Brain microvascular endothelial cell (primary cell): ENCODE data around the gene AKR7A2.

Source experiments
- DNase-seq: peaks from one replicate; pipeline ENCODE4 v3.0.0-alpha.2; 2020
- H3K27ac ChIP-seq: fragments of 250-450 bp; sonication (Bioruptor Pico); 2 replicates; pipeline ENCODE4 v1.5.1; 2020; ENCODE audit warnings: mild to moderate bottlenecking, moderate library complexity
- H3K27me3 ChIP-seq: fragments of 250-450 bp; sonication (Bioruptor Pico); replicated peaks from 2 replicates; pipeline ENCODE4 v1.5.1; 2020; ENCODE audit warnings: mild to moderate bottlenecking
- H3K36me3 ChIP-seq: fragments of 250-450 bp; sonication (Bioruptor Pico); replicated peaks from 2 replicates; pipeline ENCODE4 v1.5.1; 2020; ENCODE audit warnings: mild to moderate bottlenecking
- H3K4me3 ChIP-seq: 2 replicates; pipeline ENCODE4 v1.5.1; 2011; ENCODE audit warnings: low read depth, mild to moderate bottlenecking, control low read depth, low read length, moderate library complexity
- in situ Hi-C: cut with HindIII; loops from 2 replicates; pipeline ENCODE4 v1.10.0; 2017; ENCODE audit warnings: low sequenced_read_pairs, low pct_ligation_motif_present
- TF ChIP-seq, protein P1 (sequence below): IDR thresholded peaks from 2 replicates; pipeline ENCODE4 v1.5.1; 2011; ENCODE audit warnings: low read depth, mild to moderate bottlenecking, moderate library complexity, low read length, control low read depth, inconsistent platforms; ENCODE audit errors: missing control alignments

The AKR7A2 gene

DNA sequence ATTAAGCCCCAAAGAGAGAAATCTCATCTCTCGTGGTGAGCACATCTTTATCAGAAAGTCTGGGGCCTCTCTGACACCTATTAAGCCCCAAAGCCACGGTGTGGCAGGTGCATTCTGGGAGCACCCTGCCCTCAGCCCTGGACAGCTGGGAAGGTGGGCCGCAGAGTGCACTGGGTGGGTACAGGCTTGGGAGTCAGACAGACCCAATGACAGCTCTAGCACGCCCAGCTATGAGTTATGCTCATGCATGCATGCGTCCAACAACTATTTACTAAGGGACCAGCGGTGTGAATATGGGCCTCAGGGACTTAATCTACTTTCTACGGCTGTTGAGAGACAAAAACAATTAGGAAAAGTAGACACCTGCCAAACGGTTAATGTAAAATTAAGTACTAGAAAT is 46.8 kb upstream of the AKR7A2 start:
- Histone ChIP-seq H3K4me3 (no peak overlapping the region), H3K27me3 (no peaks in the 10 kb centered on the region), H3K36me3 (peaks cover 39% of the 10 kb centered on the region), H3K27ac (no peak overlapping the region)
- no peak for DNase-seq
- in situ Hi-C loops: no loop called here
- TF ChIP-seq, protein P1, sequence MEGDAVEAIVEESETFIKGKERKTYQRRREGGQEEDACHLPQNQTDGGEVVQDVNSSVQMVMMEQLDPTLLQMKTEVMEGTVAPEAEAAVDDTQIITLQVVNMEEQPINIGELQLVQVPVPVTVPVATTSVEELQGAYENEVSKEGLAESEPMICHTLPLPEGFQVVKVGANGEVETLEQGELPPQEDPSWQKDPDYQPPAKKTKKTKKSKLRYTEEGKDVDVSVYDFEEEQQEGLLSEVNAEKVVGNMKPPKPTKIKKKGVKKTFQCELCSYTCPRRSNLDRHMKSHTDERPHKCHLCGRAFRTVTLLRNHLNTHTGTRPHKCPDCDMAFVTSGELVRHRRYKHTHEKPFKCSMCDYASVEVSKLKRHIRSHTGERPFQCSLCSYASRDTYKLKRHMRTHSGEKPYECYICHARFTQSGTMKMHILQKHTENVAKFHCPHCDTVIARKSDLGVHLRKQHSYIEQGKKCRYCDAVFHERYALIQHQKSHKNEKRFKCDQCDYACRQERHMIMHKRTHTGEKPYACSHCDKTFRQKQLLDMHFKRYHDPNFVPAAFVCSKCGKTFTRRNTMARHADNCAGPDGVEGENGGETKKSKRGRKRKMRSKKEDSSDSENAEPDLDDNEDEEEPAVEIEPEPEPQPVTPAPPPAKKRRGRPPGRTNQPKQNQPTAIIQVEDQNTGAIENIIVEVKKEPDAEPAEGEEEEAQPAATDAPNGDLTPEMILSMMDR: no peak

DNA sequence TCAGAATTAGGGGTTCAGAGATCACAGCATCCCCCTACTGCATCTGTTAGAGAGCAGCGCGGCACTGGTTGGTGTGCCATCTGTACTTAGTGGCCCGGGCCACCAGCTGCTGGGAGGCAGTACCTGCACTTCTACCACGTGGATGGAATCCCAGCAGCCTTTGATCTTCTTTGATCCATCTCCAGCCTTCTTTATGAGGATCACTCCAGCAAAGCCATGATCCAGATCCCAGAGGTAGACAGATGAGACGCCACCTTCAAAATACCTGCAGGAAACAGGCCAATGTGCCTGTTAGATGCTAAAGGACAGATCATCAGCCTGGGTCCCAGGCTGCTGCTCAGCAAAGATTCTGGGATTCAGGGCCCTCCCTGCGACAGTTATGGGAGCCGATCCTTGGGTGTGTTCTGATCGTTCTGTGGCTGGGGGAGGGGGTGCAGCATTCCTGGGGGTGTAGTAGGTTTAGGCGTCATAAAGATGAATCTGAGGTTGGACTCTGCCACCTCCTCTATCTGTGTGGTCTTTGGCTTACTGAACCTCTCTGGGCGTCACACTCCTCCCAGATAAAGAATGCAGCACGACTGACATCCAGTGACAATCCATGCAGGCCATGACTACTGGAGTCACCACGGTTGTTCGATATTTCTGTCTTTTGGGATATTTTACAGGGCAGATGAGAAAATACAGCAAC is 45.5 kb upstream of the AKR7A2 start:
- H3K36me3 ChIP-seq: peaks cover 48% of the 10 kb centered on the region
- no peaks in the 10 kb centered on the region for H3K27me3 ChIP-seq
- H3K4me3 ChIP-seq: no peak overlapping the region
- TF ChIP-seq, protein P1: no peak
- H3K27ac ChIP-seq: no peak overlapping the region
- no peak for DNase-seq
- in situ Hi-C loops: no loop called here

DNA sequence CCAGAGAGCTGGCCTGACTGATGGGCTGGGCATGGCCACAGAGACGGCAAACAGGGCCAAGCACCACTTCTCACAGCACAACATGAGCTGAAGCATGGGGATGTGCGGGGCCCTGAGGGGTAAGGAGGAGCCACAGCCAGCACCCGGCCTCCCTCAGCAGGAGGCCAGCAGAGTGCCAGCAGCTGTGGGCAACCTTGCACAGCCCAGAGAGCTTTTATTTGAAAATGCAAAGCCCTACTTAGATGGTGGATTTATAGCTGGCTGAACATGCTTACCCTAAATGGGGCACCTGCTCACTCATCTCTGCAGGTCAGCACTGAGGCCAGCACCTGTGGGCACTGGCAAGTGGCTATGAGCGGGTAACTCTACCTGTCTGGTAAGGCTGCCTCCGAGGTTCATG is 44.3 kb upstream of the AKR7A2 start:
- H3K4me3 ChIP-seq: no peak overlapping the region
- TF ChIP-seq, protein P1: no peak
- DNase-seq: no peak
- H3K36me3 ChIP-seq: peaks cover 57% of the 10 kb centered on the region
- no peaks in the 10 kb centered on the region for H3K27me3 ChIP-seq
- no peak overlapping the region for H3K27ac ChIP-seq
- in situ Hi-C loops: no loop called here

DNA sequence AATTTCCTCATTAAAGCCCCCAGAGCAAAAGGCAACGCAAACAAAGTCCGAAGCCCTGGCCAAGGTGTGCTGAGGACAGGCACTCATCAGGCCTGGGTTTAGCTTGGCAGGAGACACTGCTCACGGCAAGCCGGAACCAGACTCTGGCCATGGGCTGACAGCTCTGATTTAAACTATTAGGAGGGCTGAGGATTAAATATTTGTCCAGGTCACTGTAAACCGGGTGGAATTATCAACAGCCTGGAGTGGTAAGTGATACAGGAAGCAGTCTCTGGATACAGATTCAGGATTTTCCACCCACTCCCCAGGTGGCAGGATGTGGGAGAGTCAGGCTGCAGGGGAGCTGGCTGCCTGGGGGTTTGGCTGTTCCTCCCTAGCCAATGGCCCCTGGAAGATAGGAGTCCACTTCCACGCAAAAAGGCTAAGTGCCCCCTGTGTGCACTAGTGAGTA is 42.6 kb upstream of the AKR7A2 start:
- Histone ChIP-seq H3K27me3 (no peaks in the 10 kb centered on the region), H3K4me3 (no peak overlapping the region), H3K36me3 (peaks cover 64% of the 10 kb centered on the region), H3K27ac (no peak overlapping the region)
- in situ Hi-C loops: no loop called here
- TF ChIP-seq, protein P1: no peak
- DNase-seq: no peak

DNA sequence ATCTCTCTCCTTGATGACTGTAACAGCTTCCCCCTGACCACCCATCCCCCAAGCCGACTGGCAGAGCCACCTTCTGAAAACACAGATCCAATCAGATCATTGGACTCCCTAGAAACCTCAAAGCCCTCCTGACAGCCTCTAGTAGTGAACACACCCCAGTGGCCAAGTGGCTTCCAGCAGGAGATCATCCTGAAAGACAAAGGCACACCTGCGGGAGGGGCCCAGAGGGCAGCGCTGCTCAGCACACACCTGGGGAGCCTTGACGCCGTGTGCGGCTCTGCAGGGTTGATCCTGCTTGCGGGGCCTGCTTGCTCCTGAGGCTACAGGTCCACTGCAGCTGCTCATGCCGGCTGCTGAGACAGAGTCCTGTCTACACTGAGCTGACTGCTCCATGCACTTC is 41.7 kb upstream of the AKR7A2 start:
- no peak overlapping the region for H3K4me3 ChIP-seq
- in situ Hi-C loops: no loop called here
- DNase-seq: no peak
- TF ChIP-seq, protein P1: no peak
- no peak overlapping the region for H3K27ac ChIP-seq
- no peaks in the 10 kb centered on the region for H3K27me3 ChIP-seq
- H3K36me3 ChIP-seq: peaks cover 68% of the 10 kb centered on the region

DNA sequence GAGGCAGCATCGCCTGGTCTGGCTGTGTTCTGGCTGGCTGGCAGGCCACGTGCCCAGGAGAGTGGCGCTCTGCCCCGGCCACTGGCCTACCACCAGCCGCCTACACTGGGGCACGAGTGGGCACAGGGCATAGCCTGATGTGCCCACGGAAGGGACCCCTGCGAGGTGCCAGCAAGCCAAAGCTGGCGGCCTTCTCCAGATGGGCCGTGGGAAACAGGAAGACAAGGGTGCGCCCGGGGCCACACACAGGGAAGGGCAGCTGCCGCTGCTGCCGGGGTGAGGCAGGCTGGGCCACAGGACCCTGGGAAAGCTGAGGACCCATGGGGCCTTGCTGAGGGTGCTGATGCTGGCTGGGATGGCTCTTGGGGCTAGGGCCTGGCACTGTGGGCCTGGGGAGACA is 40.9 kb upstream of the AKR7A2 start:
- Histone ChIP-seq H3K36me3 (peaks cover 71% of the 10 kb centered on the region), H3K4me3 (no peak overlapping the region), H3K27me3 (no peaks in the 10 kb centered on the region), H3K27ac (no peak overlapping the region)
- in situ Hi-C loops: no loop called here
- no peak for DNase-seq
- TF ChIP-seq, protein P1: no peak
